Measurements from ENCODE around the gene ME3.

The ME3 gene

DNA sequence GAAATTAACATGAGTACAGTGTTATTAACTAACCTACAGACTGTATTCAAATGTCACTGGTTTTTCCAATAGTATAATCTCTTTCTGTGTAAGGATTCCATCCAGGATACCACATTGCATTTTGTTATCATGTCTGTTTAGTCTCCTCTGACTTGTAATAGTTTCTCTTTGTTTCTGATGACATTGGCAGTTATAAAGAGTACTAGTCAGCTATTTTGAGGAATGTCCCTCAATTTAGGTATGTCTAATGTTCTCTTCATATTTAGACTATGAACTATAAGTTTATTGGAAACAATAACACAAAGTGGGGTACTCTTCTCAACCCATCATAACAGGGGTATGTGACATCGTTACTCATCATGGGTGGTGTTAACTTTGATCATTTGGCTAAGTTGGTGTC is 20.3 kb upstream of the ME3 start:
- TF ChIP-seq, protein P1, sequence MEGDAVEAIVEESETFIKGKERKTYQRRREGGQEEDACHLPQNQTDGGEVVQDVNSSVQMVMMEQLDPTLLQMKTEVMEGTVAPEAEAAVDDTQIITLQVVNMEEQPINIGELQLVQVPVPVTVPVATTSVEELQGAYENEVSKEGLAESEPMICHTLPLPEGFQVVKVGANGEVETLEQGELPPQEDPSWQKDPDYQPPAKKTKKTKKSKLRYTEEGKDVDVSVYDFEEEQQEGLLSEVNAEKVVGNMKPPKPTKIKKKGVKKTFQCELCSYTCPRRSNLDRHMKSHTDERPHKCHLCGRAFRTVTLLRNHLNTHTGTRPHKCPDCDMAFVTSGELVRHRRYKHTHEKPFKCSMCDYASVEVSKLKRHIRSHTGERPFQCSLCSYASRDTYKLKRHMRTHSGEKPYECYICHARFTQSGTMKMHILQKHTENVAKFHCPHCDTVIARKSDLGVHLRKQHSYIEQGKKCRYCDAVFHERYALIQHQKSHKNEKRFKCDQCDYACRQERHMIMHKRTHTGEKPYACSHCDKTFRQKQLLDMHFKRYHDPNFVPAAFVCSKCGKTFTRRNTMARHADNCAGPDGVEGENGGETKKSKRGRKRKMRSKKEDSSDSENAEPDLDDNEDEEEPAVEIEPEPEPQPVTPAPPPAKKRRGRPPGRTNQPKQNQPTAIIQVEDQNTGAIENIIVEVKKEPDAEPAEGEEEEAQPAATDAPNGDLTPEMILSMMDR (IDR thresholded peaks at IDR 0.05) = no peak

DNA sequence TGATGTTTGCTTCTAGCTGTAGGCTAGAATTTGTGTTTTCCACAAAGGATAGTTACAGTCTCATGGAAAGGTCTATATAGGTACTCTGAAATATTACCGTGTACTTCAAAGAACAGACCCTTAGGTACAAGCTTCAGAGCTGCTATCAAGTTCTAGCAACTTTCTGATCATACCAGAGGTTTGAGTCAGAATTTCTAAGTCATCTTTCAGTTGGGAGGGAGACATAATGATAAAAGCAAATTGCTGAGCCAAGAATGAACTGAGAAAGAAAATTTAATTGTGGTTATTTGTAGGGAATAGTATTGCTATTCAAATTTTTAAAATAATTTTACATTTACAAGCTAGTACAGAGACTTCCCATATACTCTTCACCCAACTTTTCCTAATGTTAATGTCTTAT is 19.9 kb upstream of the ME3 start:
- TF ChIP-seq, protein P1 (IDR thresholded peaks at IDR 0.05) = no peak

DNA sequence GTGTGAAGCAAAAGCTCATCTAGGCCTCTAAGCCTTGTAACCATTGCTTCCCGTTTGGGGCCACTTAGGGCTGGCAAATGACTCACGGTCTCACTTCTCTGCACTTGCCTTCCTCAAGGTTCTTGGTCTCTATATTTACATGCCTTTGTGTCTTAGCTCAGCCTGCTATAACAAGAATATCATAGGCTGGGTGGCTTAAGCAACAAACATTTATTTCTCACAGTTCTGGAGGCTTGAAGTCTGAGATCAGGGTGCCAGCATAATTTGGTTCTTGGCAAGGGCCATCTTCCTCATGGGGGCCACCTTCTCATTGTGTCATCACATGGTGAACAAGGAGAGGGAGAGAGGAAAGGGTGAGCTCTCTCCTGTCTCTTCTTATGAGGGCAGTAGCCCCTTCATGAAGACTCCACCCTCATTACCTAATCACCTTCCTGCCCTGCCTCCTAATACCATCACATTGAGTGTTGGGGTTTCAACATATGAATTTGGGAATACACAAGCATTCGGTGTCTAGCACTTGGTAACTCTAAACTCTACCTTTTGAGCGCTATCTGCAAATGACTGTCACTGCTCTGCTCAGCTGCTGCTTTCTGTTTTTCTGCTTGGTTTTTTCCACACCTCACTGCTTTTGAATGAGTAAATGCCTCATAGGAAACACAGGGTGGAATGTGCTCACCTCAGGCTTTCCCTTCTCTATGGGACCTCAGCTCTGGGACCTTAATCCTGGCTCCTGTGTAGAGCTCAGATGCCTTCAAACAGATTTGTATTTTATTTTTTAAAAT is 16.2 kb upstream of the ME3 start:
- TF ChIP-seq, protein P1 (IDR thresholded peaks at IDR 0.05) = no peak

DNA sequence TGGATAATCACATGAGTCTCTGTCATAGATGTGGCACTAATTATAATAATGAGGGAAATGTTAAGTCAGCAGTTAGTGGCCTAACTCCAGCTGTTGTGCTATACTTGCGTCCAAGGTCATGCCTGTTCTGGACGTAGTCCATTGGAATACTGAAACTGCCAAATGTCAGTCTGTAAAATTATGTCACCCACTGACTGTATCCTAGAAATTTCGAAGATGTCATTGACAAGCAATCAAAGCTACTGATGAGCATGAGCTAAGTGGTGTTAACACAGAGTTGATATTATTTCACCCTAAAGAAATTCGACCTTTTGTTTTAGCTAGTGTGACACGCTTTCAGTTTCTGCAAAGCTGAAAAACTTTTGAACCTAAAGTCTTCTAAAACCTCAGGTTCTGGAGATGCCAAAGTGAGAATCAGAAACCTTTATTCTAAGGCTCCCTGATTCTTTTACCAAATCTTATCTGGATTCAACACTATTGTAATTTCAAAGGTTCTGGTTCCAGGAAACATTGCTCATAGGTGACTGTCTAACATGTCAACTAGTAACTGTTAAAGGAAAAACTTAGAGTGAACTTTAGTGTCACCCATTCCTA is 14.9 kb upstream of the ME3 start:
- TF ChIP-seq, protein P1 (IDR thresholded peaks at IDR 0.05) = no peak

DNA sequence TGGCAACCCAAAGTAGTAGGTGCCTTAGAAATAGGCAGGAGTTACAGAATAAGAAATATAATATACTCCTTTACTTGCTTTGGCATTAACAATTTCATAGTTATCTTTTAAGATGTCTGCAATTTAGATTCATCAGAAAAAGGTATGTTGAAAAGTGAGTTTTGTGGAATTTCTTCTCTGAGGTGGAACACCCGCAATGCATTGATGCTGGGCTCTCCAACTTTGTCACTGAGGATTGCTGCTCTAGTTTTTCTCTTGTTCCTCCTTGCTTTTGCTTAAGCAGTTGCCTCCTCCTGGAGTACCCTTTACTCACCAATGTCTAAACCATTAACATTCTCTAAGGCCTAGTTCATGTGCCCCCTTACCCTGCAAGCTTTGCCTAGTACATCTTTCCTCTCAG is 14.1 kb upstream of the ME3 start:
- TF ChIP-seq, protein P1 (IDR thresholded peaks at IDR 0.05) = no peak

DNA sequence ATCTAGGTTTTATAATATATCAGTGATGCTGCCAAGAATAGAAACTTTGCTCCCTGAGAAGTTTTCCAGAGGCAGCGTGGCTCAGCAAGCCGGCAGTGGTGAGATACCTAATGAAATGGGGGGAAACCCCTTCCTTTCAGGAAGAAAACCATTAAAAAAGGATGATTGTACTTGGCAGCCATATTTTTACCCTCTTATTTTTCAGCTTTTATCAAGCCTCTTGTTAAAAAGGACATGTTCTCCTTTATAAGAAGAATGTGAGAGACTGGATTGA is 9.0 kb upstream of the ME3 start:
- TF ChIP-seq, protein P1 (IDR thresholded peaks at IDR 0.05) = no peak

DNA sequence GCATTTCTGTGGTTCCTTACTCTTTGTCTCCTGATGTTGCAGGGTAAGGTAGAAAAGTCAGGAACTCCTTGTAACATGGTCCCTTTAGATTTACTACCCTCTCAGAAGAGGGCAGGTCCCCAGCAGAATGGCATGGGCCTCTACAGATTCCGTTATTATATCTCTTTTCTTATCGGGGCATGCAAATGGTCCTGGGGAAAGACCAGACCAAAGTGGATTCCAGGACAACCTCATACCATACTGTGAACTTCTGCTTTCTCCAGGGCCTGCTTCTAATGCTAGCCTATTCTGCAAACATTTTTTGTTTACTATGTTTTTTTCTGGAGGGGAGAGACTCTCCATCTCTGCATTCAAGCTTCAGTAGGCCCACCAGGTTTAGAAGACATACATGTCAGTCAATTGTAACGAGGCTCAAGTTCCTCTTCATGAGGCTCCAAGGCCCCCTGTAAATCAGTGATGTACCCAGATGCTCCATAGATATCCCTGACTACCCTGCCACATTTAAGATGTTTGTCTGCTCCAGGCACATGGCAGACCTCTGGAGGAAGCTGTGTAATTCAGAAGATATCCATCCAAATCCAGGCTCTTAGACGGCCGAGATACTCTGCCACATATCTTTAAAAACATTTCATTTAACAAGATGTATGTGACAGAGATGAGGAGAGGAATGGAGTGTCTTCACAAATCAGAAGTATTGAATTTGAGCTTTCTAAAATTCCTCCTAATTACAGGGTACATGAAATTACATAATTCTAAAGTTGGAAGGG is 8.5 kb upstream of the ME3 start:
- TF ChIP-seq, protein P1 (IDR thresholded peaks at IDR 0.05) = no peak

All from LNCAP (cell line).